GM10248 (cell line): Measurements from ENCODE around the gene ADAMTS15.

Experiments used
- CTCF ChIA-PET: fragments of 300-600 bp; sonication (Branson Sonifier 250); formaldehyde crosslinking; extraction: SDS; loops from one replicate; lab custom pipeline; 2021; ENCODE audit warnings: antibody characterized with exemption; lab: Yijun Ruan, JAX
- POLR2A ChIA-PET: fragments of 350-650 bp; sonication (Branson Sonifier 250); formaldehyde crosslinking; extraction: SDS; loops from one replicate; lab custom pipeline; 2020; ENCODE audit warnings: antibody characterized with exemption; lab: Yijun Ruan, JAX
- DNase-seq: peaks from one replicate; pipeline ENCODE4 v3.0.0; 2012; ENCODE audit errors: extremely low spot score
- TF ChIP-seq, protein P1 (sequence below): IDR thresholded peaks from 2 replicates; pipeline ENCODE4 v1.5.1; 2012; ENCODE audit warnings: mild to moderate bottlenecking, low read depth; ENCODE audit errors: extremely low read depth, missing control alignments, control extremely low read depth

ADAMTS15 gene

DNA sequence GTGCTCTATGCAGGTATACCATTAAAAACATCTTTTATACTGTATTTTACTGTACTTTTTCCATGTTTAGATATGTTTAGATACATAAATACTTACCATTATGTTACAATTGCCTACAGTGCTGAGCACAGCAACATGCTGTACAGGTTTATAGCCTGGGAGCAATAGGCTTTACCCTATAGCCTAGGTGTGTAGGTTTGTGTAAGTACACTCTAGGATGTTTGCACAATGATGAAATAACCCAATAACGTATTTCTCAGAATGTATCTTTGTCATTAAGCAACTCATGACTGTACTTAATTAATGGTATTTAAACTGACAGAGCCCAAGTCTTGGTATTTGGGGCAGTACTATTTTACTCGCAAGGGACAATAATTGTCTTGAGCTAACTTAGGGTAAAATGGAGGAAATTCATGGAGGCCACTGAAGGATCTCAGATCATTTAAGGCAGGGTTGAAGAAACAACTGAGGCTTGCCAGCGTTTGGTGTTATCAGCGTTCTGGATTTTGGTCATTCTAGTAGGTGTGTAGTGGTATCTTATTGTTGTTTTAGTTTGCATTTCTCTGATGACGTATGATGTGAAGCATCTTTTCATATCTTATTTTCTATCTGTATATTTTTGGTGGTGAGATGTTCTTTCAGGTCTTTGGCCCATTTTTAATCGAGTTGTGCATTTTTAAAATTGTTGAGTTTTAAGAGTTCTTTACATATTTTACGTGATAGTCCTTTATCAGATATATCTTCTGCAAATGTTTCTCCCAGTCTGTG lies 42.4 kb downstream of the ADAMTS15 start:
- CTCF ChIA-PET, result interaction anchor here (0.9 kb wide), 1 partner anchor 11 kb away, joined by 3 read pairs; no protein-coding TSS in a partner anchor
- no peak for DNase-seq
- TF ChIP-seq, protein P1, sequence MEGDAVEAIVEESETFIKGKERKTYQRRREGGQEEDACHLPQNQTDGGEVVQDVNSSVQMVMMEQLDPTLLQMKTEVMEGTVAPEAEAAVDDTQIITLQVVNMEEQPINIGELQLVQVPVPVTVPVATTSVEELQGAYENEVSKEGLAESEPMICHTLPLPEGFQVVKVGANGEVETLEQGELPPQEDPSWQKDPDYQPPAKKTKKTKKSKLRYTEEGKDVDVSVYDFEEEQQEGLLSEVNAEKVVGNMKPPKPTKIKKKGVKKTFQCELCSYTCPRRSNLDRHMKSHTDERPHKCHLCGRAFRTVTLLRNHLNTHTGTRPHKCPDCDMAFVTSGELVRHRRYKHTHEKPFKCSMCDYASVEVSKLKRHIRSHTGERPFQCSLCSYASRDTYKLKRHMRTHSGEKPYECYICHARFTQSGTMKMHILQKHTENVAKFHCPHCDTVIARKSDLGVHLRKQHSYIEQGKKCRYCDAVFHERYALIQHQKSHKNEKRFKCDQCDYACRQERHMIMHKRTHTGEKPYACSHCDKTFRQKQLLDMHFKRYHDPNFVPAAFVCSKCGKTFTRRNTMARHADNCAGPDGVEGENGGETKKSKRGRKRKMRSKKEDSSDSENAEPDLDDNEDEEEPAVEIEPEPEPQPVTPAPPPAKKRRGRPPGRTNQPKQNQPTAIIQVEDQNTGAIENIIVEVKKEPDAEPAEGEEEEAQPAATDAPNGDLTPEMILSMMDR, result no peak
- POLR2A ChIA-PET, result no interaction called here

DNA sequence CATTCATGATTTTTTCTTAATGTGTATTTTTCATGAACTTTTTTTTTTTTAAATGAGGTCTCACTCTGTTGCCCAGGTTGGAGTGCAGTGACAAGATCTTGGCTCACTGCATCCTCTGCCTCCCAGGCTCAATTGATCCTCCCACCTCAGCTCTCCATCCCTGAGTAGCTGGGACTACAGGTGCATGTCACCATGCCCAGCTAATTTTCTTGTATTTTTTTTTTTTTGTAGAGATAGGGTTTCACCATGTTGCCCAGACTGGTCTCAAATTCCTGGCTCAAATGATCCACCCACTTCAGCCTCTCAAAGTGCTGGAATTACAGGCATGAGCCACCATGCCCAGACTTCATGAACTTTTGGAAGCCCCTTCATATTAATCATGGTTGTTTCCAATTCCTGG lies 49.7 kb downstream of the ADAMTS15 start:
- no peak for DNase-seq
- TF ChIP-seq, protein P1, result no peak
- ChIA-PET POLR2A (no interaction called here), CTCF (no interaction called here)

DNA sequence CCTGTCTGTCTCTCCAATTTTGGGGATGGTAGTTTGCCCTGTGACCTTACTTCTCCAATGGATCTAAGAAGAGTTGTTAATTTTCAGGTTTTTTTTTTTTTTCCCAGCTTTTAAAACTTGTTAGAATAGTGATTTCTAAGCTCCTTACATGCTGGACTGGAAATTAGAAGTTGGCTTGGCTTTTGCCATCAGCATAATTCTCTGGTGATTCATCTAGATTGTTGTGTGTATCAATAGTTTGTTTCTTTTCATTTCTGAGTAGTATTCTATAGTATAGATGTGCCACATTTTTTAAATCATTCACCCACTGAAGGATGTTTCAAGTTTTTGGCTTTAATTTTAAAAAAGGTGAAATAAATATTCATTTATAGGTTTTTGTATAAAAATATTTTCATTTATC lies 51.4 kb downstream of the ADAMTS15 start:
- no peak for DNase-seq
- POLR2A ChIA-PET, result no interaction called here
- CTCF ChIA-PET, result no interaction called here
- TF ChIP-seq, protein P1, result no peak

DNA sequence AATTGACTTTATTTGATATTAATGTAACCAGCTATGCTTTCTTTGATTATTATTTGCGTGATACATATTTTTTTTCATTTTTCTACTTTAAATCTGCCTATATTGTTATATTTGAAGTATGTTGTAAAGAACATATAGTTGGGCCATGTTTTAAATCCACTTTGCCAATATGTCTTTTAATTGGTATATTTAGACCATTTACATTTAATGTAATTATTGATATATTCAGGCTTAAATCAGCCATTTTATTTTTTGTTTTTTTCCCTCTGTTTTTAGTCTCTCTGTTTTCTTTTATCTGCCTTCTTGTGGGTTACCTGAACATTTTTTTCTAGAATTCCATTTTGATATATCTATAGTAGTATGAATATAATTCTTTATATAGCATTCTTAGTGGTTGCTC lies 55.9 kb downstream of the ADAMTS15 start:
- ChIA-PET POLR2A (no interaction called here), CTCF (no interaction called here)
- no peak for DNase-seq
- TF ChIP-seq, protein P1, result no peak

DNA sequence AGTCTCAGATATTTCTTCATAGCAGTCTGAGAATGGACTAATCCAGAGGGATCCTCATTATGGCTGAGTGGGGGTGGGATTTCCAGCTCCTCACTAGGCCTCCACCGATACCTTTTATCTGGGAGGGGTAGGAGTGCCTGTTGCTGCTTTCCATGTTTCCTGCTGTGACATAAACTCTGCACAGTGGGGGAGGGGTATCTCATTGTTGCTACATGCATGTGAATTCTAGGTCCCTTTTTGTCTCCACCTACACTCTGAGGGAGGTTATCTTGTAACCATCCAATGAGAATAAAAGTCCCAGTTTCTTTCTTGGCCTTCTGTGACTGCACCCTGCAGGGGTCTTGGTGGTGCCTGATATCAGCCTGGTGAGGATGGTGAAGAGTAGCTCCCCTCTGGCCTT lies 60.5 kb downstream of the ADAMTS15 start:
- no peak for DNase-seq
- TF ChIP-seq, protein P1, result no peak
- CTCF ChIA-PET, result no interaction called here
- POLR2A ChIA-PET, result no interaction called here

DNA sequence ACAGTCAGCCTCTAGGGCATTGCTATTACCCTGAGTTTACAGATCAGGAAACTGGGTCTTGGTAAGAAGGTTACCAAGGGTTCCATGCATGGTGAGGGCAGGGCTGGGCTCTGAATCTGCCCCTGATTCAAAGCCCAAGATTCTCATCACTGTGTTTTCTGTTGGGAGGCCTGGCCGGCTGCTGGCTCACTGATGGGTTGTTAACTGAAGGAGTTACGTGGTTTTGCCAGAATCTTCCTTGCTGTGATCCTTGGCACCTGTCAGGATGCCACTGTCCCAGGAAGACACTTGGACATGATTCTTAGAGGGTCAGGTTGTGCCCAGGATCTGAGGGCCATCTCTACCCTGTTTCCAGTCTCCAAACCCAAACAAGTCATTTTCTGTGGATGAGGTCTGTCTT lies 61.5 kb downstream of the ADAMTS15 start:
- CTCF ChIA-PET, result interaction anchor here (1.2 kb wide), 1 partner anchor 353 kb away, joined by 3 read pairs; no protein-coding TSS in a partner anchor
- POLR2A ChIA-PET, result no interaction called here
- no peak for DNase-seq
- TF ChIP-seq, protein P1, result no peak
